Heart left ventricle (tissue), 16 donors: ENCODE results near the gene ZNF611. TPM values are rescaled to one million over a fixed set of nuclear protein-coding genes. Genes with fewer than 3 reads are reported as not detected.

ENCODE experiments used
- ATAC-seq, 4 donors: fragments of 200-7000 bp; cut with Tn5 transposase; one replicate each; pipeline ENCODE4 v1.9.1; 2020 to 2022; ENCODE audit warnings: moderate library complexity in 4 of 4, mild to moderate bottlenecking in 3 of 4, moderate number of reproducible peaks in 1 of 4
- DNase-seq, 5 donors: peaks; one replicate each; pipeline ENCODE4 v3.0.0-alpha.2; 2020
- H3K27ac ChIP-seq, 12 donors: fragments of 200-600 bp; sonication (generic) in 4 of 12; one replicate each; pipeline versions ENCODE4 v1.5.0 to v1.8.0; 2016 to 2022; ENCODE audit warnings: mild to moderate bottlenecking in 2 of 12
- H3K27me3 ChIP-seq, 9 donors: fragments of 200-600 bp; sonication (generic) in 2 of 9; one replicate each; pipeline versions ENCODE4 v1.5.1 to v1.8.0; 2016 to 2022; ENCODE audit warnings: mild to moderate bottlenecking in 3 of 9
- H3K36me3 ChIP-seq, 9 donors: fragments of 200-600 bp; sonication (generic) in 2 of 9; one replicate each; pipeline versions ENCODE4 v1.5.0 to v1.8.0; 2018 to 2022; ENCODE audit warnings: mild to moderate bottlenecking in 2 of 9
- H3K4me1 ChIP-seq, 12 donors: fragments of 200-600 bp; sonication (generic) in 4 of 12; one replicate each; pipeline versions ENCODE4 v1.5.0 to v1.8.0; 2016 to 2022; ENCODE audit warnings: mild to moderate bottlenecking in 3 of 12
- H3K4me3 ChIP-seq, 12 donors: fragments of 200-600 bp; sonication (generic) in 4 of 12; one replicate each; pipeline versions ENCODE4 v1.5.0 to v1.8.0; 2017 to 2022; ENCODE audit warnings: mild to moderate bottlenecking in 9 of 12, moderate library complexity in 4 of 12
- H3K9me3 ChIP-seq, 12 donors: fragments of 200-600 bp; sonication (generic) in 4 of 12; one replicate each; pipeline versions ENCODE4 v1.5.0 to v1.8.0; 2016 to 2022; ENCODE audit warnings: mild to moderate bottlenecking in 1 of 12
- POLR2A ChIP-seq, 2 donors: fragments of 450-650 bp; IDR thresholded peaks; one replicate each; pipeline ENCODE4 v1.6.1; 2017; ENCODE audit warnings: antibody characterized with exemption in 2 of 2, mild to moderate bottlenecking in 2 of 2, moderate library complexity in 2 of 2
- WGBS, 4 donors: extraction: QIAGEN DNeasy Blood & Tissue Kit in 2 of 4; methylation state at CpG; one replicate each; pipeline versions ENCODE4 v1.1.5 to v1.1.7; 2013 to 2018; 5-methylcytosine and 5-hydroxymethylcytosine counted together
- intact Hi-C, 10 donors: fragments of 100-400 bp; cut with DNase I; formaldehyde crosslinking; loops; one replicate each; pipeline versions ENCODE4 v1.11.1 to v1.14.2; 2022
- polyA plus RNA-seq, 2 donors: library from polyadenylated mRNA; stranded (reverse); fragments of 200-250 nt; gene quantifications; one replicate each; pipeline ENCODE4 v1.2.3, GENCODE V29; 2013
- total RNA-seq, 9 donors: library from RNA; depleted of rRNA in 2 of 9; stranded (reverse); fragments of >200 nt in 2 of 9; fragmentation: NEBNext Ultra II Directional in 3 of 9; extraction: Animal tissue kit (Norgen Biotek cat#: 25700) in 3 of 9; gene quantifications; one replicate each; pipeline versions ENCODE4 v1.1.0 to v1.2.4, GENCODE V29; 2016 to 2023
- TF ChIP-seq, protein P1 (sequence below), 12 donors: fragments of 200-600 bp; sonication (generic) in 4 of 12; IDR thresholded peaks; one replicate each; pipeline versions ENCODE4 v1.5.0 to v1.8.0; 2018 to 2022; ENCODE audit warnings: antibody characterized with exemption in 12 of 12, mild to moderate bottlenecking in 5 of 12
- donor health status: ischemic (EF 13 %, LVEDD 7.1; RV severe dilation, severe dysfunction).
- donor health status: healthy with polysubstance abuse.
- donor health status: DM: no; HTN: yes; CAD: no.
- donor health status: DM: no; HTN: no; CAD: no.
- donor health status: ischemic (EF 25% LVEDD 6.9; RV normal size, moderate dysfunction).
- donor health status: ischemic (EF 25% LVEDD 5.7; RV mildly dilated, moderate dysfunction).
- donor health status: healthy.
- donor health status: DM: yes; HTN: yes; CAD: no.
- donor health status: ischemic (EF 35%, LVEDD 5.7; RV mildly dilated, moderate dysfunction).
- donor health status: nonischemic (EF 11% LVEDD 7.7; RV severe dilation, severe dysfunction).
- donor health status: DM: yes; HTN: yes; CAD: no.
- donor health status: PGD.
- donor health status: ischemic (EF 29% LVEDD 5.4; RV normal size, mild dysfunction).
- donor health status: nonischemic (EF 23%, LVEDD 6.1; RV moderate dilation, normal function).

ZNF611 gene
- total and polyA plus RNA-seq, 11 donors: 3.8 to 12.6 (median 6.4) TPM

DNA sequence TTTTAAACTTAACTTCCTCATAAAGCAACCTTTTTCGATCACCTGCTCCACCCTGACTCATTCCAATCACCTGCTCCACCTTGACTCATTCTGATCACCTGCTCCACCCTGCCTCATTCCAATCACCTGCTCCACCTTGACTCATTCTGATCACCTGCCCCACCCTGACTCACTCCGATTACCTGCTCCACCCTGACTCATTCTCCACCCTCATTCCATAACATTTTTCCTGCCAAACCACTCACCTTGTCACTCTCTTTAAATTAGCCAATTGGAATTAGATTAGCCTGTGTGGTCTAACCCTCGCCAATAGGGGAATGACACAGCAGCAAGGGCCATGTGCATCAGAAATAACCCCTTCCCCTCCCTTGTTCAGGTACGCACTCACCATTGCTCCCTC is 64.8 kb downstream of the ZNF611 start:
- no peak for TF ChIP-seq POLR2A (IDR thresholded peaks at IDR 0.05)
- TF ChIP-seq, protein P1, sequence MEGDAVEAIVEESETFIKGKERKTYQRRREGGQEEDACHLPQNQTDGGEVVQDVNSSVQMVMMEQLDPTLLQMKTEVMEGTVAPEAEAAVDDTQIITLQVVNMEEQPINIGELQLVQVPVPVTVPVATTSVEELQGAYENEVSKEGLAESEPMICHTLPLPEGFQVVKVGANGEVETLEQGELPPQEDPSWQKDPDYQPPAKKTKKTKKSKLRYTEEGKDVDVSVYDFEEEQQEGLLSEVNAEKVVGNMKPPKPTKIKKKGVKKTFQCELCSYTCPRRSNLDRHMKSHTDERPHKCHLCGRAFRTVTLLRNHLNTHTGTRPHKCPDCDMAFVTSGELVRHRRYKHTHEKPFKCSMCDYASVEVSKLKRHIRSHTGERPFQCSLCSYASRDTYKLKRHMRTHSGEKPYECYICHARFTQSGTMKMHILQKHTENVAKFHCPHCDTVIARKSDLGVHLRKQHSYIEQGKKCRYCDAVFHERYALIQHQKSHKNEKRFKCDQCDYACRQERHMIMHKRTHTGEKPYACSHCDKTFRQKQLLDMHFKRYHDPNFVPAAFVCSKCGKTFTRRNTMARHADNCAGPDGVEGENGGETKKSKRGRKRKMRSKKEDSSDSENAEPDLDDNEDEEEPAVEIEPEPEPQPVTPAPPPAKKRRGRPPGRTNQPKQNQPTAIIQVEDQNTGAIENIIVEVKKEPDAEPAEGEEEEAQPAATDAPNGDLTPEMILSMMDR (IDR thresholded peaks at IDR 0.05): no peak
- H3K9me3 ChIP-seq: no peaks in the 10 kb centered on the region
- H3K36me3 ChIP-seq: peaks cover 0 to 13% (median 0%) of the 10 kb centered on the region in 9 donors
- no peak overlapping the region for H3K27ac ChIP-seq
- 96 to 98% (median 97%) methylated on average over 4 of the region's 4 CpGs for WGBS, 4 donors
- intact Hi-C loops: no loop called here
- H3K4me1 ChIP-seq: peaks cover 0 to 1% (median 0%) of the 10 kb centered on the region in 12 donors
- ATAC-seq (no peak), DNase-seq (no peak)
- no peaks in the 10 kb centered on the region for H3K27me3 ChIP-seq
- no peak overlapping the region for H3K4me3 ChIP-seq

DNA sequence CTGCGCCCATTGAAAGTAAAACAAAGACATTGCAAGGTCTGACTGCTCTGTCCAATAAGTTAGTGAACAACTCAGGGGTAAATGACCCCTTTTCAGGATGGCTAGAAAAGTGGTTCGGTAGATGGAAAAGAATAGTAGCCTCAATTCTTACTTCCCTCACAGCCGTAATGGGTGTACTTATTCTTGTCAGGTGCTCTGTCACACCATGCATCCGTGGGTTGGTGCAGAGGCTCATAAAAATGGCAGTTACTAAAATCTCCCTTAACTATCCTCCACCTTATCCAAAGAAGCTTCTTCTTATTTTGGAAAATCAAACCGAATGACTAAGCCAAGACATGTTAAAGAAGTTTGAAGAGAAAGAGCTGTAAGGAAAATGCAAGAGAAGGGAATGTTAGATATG is 65.3 kb downstream of the ZNF611 start:
- no peak for ATAC-seq

DNA sequence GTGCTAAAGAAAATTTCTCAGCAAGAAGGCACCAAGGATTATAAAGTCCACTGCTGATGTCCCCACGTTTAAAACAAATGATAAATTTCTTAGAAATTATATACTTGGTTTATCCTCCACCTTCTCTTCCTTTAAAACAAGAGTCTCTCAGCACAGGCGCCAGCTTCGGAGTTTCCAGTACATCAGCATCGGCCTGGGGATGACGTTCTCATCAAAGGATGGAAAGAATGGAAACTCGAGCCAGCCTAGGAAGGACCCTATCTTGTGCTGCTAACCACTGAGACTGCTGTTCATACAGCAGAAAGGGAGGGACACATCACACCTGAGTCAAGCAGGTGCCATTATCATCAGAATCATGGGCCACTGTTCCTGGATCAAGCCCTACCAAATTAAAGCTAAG is 66.9 kb downstream of the ZNF611 start:
- no peak overlapping the region for H3K4me3 ChIP-seq
- H3K27me3 ChIP-seq: no peaks in the 10 kb centered on the region
- no peaks in the 10 kb centered on the region for H3K9me3 ChIP-seq
- no peak overlapping the region for H3K27ac ChIP-seq
- WGBS, 4 donors: 71 to 79% (median 75%) methylated on average over 6 of the region's 6 CpGs
- no peak for ATAC-seq
- intact Hi-C loops: no loop called here
- no peak for DNase-seq
- H3K4me1 ChIP-seq: peaks cover 0 to 6% (median 0%) of the 10 kb centered on the region in 12 donors
- peaks cover 0 to 13% (median 0%) of the 10 kb centered on the region in 9 donors for H3K36me3 ChIP-seq
- TF ChIP-seq, protein P1 (IDR thresholded peaks at IDR 0.05): no peak
- TF ChIP-seq POLR2A (IDR thresholded peaks at IDR 0.05): no peak

More for the DNA sequence above, 65.3 kb downstream of the ZNF611 start:
- no peak for TF ChIP-seq POLR2A (IDR thresholded peaks at IDR 0.05)
- TF ChIP-seq, protein P1 (IDR thresholded peaks at IDR 0.05): no peak
- peaks cover 0 to 13% (median 0%) of the 10 kb centered on the region in 9 donors for H3K36me3 ChIP-seq
- WGBS, 4 donors: 93 to 96% (median 93%) methylated on average over 5 of the region's 5 CpGs
- intact Hi-C loops: no loop called here
- peaks cover 0 to 6% (median 0%) of the 10 kb centered on the region in 12 donors for H3K4me1 ChIP-seq
- no peak overlapping the region for H3K4me3 ChIP-seq
- no peaks in the 10 kb centered on the region for H3K27me3 ChIP-seq
- no peak overlapping the region for H3K27ac ChIP-seq
- no peaks in the 10 kb centered on the region for H3K9me3 ChIP-seq
- DNase-seq: no peak

DNA sequence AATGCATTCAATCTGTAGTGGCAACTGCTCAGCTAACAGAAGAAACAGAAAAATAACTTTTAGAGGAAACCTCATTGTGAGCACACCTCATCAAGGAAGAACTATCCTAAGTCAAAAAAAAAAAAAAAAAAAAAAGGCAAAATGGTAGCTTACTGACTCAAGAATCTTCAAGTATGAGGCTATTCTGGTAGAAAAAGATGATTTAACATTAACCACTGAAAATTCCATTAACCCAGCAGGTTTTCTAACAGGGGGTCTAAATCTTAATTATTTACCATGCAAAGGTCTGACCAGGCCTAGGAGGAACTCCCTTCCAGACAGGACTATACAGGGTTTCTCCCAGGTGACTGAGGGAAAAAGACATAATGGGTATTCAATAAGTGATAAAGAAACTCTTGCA is 68.3 kb downstream of the ZNF611 start:
- ATAC-seq (no peak), DNase-seq (no peak)
- intact Hi-C loops: no loop called here
- Histone ChIP-seq H3K36me3 (peaks cover 0 to 13% (median 0%) of the 10 kb centered on the region in 9 donors), H3K9me3 (no peaks in the 10 kb centered on the region), H3K4me1 (peaks cover 0 to 6% (median 0%) of the 10 kb centered on the region in 12 donors), H3K27me3 (no peaks in the 10 kb centered on the region), H3K27ac (no peak overlapping the region), H3K4me3 (no peak overlapping the region)
- no peak for TF ChIP-seq POLR2A (IDR thresholded peaks at IDR 0.05)
- TF ChIP-seq, protein P1 (IDR thresholded peaks at IDR 0.05): no peak
